ENCODE results near the gene ANKRD34B. TPM values are rescaled to one million over a fixed set of nuclear protein-coding genes. Genes with fewer than 3 reads are reported as not detected.

Gene ANKRD34B
- total RNA-seq, 1 experiment from 2014 or later: not detected

DNA sequence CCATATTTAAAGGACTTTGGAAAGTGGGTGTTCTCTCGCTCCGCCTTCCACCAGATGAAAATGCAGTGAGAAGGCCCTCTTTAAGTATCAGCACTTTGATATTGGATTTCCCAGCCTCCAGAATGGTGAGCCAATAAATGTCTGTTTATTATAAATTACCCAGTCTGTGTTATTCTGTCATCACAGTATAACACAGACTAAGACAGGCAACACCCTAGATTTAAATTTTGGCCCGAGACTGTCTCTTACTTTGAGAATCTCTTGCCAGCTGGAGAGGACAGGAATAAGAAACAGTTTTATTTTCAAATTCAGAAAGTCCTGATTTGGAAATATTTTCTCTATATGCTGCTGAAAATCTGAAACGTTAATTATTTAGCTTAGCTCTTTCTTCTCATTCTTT lies 60.7 kb downstream of the ANKRD34B start (continued):
- TF ChIP-seq, protein P1, sequence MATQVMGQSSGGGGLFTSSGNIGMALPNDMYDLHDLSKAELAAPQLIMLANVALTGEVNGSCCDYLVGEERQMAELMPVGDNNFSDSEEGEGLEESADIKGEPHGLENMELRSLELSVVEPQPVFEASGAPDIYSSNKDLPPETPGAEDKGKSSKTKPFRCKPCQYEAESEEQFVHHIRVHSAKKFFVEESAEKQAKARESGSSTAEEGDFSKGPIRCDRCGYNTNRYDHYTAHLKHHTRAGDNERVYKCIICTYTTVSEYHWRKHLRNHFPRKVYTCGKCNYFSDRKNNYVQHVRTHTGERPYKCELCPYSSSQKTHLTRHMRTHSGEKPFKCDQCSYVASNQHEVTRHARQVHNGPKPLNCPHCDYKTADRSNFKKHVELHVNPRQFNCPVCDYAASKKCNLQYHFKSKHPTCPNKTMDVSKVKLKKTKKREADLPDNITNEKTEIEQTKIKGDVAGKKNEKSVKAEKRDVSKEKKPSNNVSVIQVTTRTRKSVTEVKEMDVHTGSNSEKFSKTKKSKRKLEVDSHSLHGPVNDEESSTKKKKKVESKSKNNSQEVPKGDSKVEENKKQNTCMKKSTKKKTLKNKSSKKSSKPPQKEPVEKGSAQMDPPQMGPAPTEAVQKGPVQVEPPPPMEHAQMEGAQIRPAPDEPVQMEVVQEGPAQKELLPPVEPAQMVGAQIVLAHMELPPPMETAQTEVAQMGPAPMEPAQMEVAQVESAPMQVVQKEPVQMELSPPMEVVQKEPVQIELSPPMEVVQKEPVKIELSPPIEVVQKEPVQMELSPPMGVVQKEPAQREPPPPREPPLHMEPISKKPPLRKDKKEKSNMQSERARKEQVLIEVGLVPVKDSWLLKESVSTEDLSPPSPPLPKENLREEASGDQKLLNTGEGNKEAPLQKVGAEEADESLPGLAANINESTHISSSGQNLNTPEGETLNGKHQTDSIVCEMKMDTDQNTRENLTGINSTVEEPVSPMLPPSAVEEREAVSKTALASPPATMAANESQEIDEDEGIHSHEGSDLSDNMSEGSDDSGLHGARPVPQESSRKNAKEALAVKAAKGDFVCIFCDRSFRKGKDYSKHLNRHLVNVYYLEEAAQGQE (IDR thresholded peaks at IDR 0.05; ENCODE audit: low read depth): no peak
- no peak for TF ChIP-seq FOSL1 (IDR thresholded peaks at IDR 0.05; ENCODE audit: low read depth)

GRCh38 chr5:80508844-80509243 lies 61.2 kb downstream of the ANKRD34B start:
- POLR2A ChIA-PET: no interaction called here
- Histone ChIP-seq H3K79me2 (ENCODE audit: insufficient read depth, low read length) (no peaks in the 10 kb centered on the region), H4K20me1 (ENCODE audit: insufficient read depth) (no peaks in the 10 kb centered on the region), H3K4me2 (ENCODE audit: low read length) (no peak overlapping the region), H3K36me3 (ENCODE audit: control insufficient read depth in 1 of 2, insufficient read depth in 2 of 2, low read length in 2 of 2) (no peaks in the 10 kb centered on the region), H3K27ac (ENCODE audit: low read depth, low read length) (no peak overlapping the region), H2AFZ (ENCODE audit: low read depth, low read length, poor library complexity, severe bottlenecking) (no peak overlapping the region), H3K9me2 (ENCODE audit: insufficient read depth) (no peaks in the 10 kb centered on the region), H3K27me3 (ENCODE audit: insufficient read depth, low read length) (no peaks in the 10 kb centered on the region), H3K9me3 (ENCODE audit: control insufficient read depth in 1 of 2, insufficient read depth in 1 of 2, low read depth in 1 of 2, low read length in 2 of 2) (no peaks in the 10 kb centered on the region), H3K9ac (ENCODE audit: low read length) (no peak overlapping the region), H3K4me1 (ENCODE audit: control insufficient read depth in 1 of 2, insufficient read depth in 2 of 2, low read length in 2 of 2) (no peaks in the 10 kb centered on the region), H3K4me3 (replicated peaks in 1 of 2; ENCODE audit: low read depth in 1 of 2, low read length in 2 of 2) (no peak overlapping the region)
- BruUV-seq (replicated peaks): no TSS peak
- ATAC-seq (no peak), DNase-seq (ENCODE audit: low read depth, low spot score) (no peak)
- CTCF ChIA-PET: interaction anchor here (0.7 kb wide), 1 partner anchor 28 kb away, joined by 3 read pairs; no protein-coding TSS in a partner anchor
- no peak for TF ChIP-seq TCF7L2 (IDR thresholded peaks at IDR 0.05; ENCODE audit: borderline replicate concordance, extremely low read depth, insufficient read depth, insufficient read length)
- no peak for TF ChIP-seq POLR2A (IDR thresholded peaks at IDR 0.05; ENCODE audit: borderline replicate concordance, extremely low read depth, insufficient read depth, insufficient read length)
- TF ChIP-seq EZH2phosphoT487 (IDR thresholded peaks at IDR 0.05; ENCODE audit: borderline replicate concordance): no peak
- TF ChIP-seq SIN3A (IDR thresholded peaks at IDR 0.05; ENCODE audit: low read depth): no peak
- TF ChIP-seq RAD21 (IDR thresholded peaks at IDR 0.05; ENCODE audit: low read depth): no peak
- no peak for TF ChIP-seq CEBPB (IDR thresholded peaks at IDR 0.05; ENCODE audit: low read depth)
- TF ChIP-seq SRF (IDR thresholded peaks at IDR 0.05; ENCODE audit: low read depth): no peak
- no peak for TF ChIP-seq ATF3 (IDR thresholded peaks at IDR 0.05)
- intact Hi-C loops (cut with micrococcal nuclease): no loop called here
- RAD21 ChIA-PET (ENCODE audit: low non-redundant PET in 1 of 2, low total read pairs in 2 of 2, uncharacterized antibody in 2 of 2, unreplicated experiment in 2 of 2): no interaction called here

Measured in HCT116 (cell line).